HL-60 (cell line): ENCODE measurements around the gene BARHL1.

ENCODE experiments used
- DNase-seq, 2 experiments: peaks; one replicate each; pipeline ENCODE4 v3.0.0-alpha.2; 2010 to 2020; ENCODE audit warnings: low read depth in 1 of 2, low spot score in 1 of 2
- H3K27ac ChIP-seq: fragments of 250-450 bp; sonication (Bioruptor Pico); replicated peaks from 2 replicates; pipeline ENCODE4 v1.5.1; 2020; ENCODE audit warnings: mild to moderate bottlenecking, moderate library complexity
- H3K27me3 ChIP-seq: fragments of 250-450 bp; sonication (Bioruptor Pico); 2 replicates; pipeline ENCODE4 v1.5.1; 2021; ENCODE audit warnings: mild to moderate bottlenecking, moderate library complexity; ENCODE audit not compliant: insufficient read depth, poor library complexity, severe bottlenecking
- H3K4me3 ChIP-seq: replicated peaks from 2 replicates; pipeline ENCODE4 v1.5.1; 2011; ENCODE audit warnings: mild to moderate bottlenecking, control low read depth, low read length; ENCODE audit not compliant: insufficient read depth
- CTCF ChIP-seq: IDR thresholded peaks from one replicate; pipeline ENCODE4 v1.5.1; 2011; ENCODE audit warnings: low read length, control low read depth, inconsistent platforms; ENCODE audit not compliant: insufficient read depth
- GABPA ChIP-seq: IDR thresholded peaks from 2 replicates; pipeline ENCODE4 v1.6.1; 2012; ENCODE audit warnings: low read depth
- POLR2AphosphoS5 ChIP-seq: IDR thresholded peaks from 2 replicates; pipeline ENCODE4 v1.6.1; 2012; ENCODE audit warnings: low read depth
- REST ChIP-seq: IDR thresholded peaks from 2 replicates; pipeline ENCODE4 v1.6.1; 2012; ENCODE audit warnings: low read depth; ENCODE audit not compliant: insufficient replicate concordance
- SPI1 ChIP-seq: IDR thresholded peaks from 2 replicates; pipeline ENCODE4 v1.6.1; 2012; ENCODE audit warnings: low read depth, mild to moderate bottlenecking, borderline replicate concordance

The BARHL1 gene

GRCh38 chr9:132571806-132572600, 10.4 kb upstream of the BARHL1 start:
- DNase-seq: no peak
- Histone ChIP-seq H3K27me3 (peaks cover 14% of the 10 kb centered on the region), H3K27ac (no peak overlapping the region), H3K4me3 (no peak overlapping the region)
- TF ChIP-seq CTCF (no peak), SPI1 (no peak), REST (no peak), GABPA (no peak), POLR2AphosphoS5 (no peak)

DNA sequence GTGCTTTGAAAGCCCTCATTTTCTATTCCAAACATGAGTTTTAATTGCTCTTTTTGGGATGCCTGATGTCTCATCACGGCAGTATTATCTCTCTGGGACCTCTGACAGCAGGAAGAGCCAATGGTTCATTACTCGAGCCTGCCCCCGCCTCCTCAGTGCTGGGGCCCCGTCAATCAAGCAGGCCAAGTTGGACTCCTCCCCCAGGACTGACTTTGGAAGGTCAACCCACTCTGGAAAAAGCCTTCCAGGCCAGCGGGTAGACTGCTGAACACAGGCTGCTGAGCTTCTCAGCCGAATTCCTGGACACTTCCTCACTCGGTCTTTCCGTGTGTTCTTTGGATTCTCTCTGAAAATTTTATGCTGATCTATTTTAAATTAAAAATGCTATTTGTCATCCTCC, 9.5 kb upstream of the BARHL1 start:
- H3K4me3 ChIP-seq: no peak overlapping the region
- no peak for TF ChIP-seq GABPA
- no peak for TF ChIP-seq POLR2AphosphoS5
- no peak for TF ChIP-seq CTCF
- no peak for TF ChIP-seq SPI1
- no peak for TF ChIP-seq REST
- H3K27ac ChIP-seq: no peak overlapping the region
- H3K27me3 ChIP-seq: peaks cover 16% of the 10 kb centered on the region
- no peak for DNase-seq

DNA sequence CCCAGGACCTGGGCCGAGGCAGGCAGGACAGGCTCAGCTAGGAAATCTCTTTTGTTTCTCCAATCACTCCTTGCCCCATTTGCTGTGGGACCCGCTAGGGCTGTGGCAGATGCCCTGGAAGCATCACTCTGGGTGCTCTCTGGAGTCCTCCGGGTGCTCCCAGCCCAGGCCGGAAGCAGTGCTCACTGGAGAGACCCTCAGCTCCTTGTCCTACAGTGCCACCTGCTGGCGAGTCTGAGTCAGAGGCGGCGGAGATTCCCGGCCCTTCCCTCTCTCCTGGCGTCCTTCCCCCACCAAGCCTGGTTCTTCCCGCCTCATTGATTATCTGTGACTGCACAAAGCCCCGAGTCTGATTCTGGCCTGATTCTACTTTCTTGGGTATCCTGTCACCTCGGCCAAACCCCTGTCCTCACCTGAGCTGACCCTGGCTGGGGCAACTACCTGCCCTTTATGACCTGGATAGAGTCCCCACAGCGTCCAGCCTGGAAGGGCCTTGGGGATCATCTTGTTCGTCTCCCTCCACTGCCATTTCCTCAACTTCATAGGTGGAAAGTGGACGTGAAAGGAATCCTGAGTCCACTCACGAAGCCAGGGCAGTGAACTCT, 7.3 kb upstream of the BARHL1 start:
- Histone ChIP-seq H3K27ac (no peak overlapping the region), H3K27me3 (peaks cover 36% of the 10 kb centered on the region), H3K4me3 (no peak overlapping the region)
- TF ChIP-seq REST (no peak), CTCF (peak; percentile 46), POLR2AphosphoS5 (no peak), SPI1 (no peak), GABPA (0 out of 2 replicates have a peak, but pooled peaks have one; percentile 13)
- DNase-seq: peak; percentile 52 to 55
